ENCODE data around the gene TRIM4.
"Not testable (repeated sequence)": the region's sequence is repeated elsewhere in the genome, so short reads cannot be mapped to it uniquely, and the experiment has no call there.

Gene TRIM4

GRCh38 chr7:99890348-99890747 is 29.0 kb downstream of the TRIM4 start:
- no CpG with 5 or more reads among the region's 2 CpGs for WGBS (ENCODE audit: insufficient coverage, insufficient read length)
- not testable (repeated sequence) for H3K27ac ChIP-seq (ENCODE audit: low read length); H3K9me3 ChIP-seq (ENCODE audit: control insufficient read depth, insufficient read depth, low read length); H3K4me3 ChIP-seq (ENCODE audit: low read length); DNase-seq (ENCODE audit: low read depth, low spot score); H3K27me3 ChIP-seq (ENCODE audit: control insufficient read depth, insufficient read depth, low read length); H3K36me3 ChIP-seq (ENCODE audit: control insufficient read depth, insufficient read depth, low read length); H3K4me1 ChIP-seq (ENCODE audit: control insufficient read depth, insufficient read depth, low read length)

- not testable (repeated sequence) for H3K36me3 ChIP-seq (ENCODE audit: control insufficient read depth, insufficient read depth, low read length); H3K27ac ChIP-seq (ENCODE audit: low read length); H3K9me3 ChIP-seq (ENCODE audit: control insufficient read depth, insufficient read depth, low read length); H3K4me1 ChIP-seq (ENCODE audit: control insufficient read depth, insufficient read depth, low read length); DNase-seq (ENCODE audit: low read depth, low spot score); H3K4me3 ChIP-seq (ENCODE audit: low read length); H3K27me3 ChIP-seq (ENCODE audit: control insufficient read depth, insufficient read depth, low read length)
- WGBS (ENCODE audit: insufficient coverage, insufficient read length) = no CpG with 5 or more reads among the region's 29 CpGs
Measured at GRCh38 chr7:99888366-99888765, 31.0 kb downstream of the TRIM4 start.

- H3K4me3 ChIP-seq (ENCODE audit: low read length) = no peak overlapping the region
- H3K36me3 ChIP-seq (ENCODE audit: control insufficient read depth, insufficient read depth, low read length) = no peaks in the 10 kb centered on the region
- DNase-seq (ENCODE audit: low read depth, low spot score) = no peak
- H3K27ac ChIP-seq (ENCODE audit: low read length) = no peak overlapping the region
- no peaks in the 10 kb centered on the region for H3K9me3 ChIP-seq (ENCODE audit: control insufficient read depth, insufficient read depth, low read length)
- no peaks in the 10 kb centered on the region for H3K4me1 ChIP-seq (ENCODE audit: control insufficient read depth, insufficient read depth, low read length)
- no peaks in the 10 kb centered on the region for H3K27me3 ChIP-seq (ENCODE audit: control insufficient read depth, insufficient read depth, low read length)
- no CpG with 5 or more reads among the region's 4 CpGs for WGBS (ENCODE audit: insufficient coverage, insufficient read length)
Measured at GRCh38 chr7:99881370-99881769, 38.0 kb downstream of the TRIM4 start.

- no CpG with 5 or more reads among the region's 3 CpGs for WGBS (ENCODE audit: insufficient coverage, insufficient read length)
Measured at GRCh38 chr7:99876933-99877332, 42.4 kb downstream of the TRIM4 start, which contains the start of gene OR2AE1. TSS of gene OR2AE1 (minus strand) at chr7:99877033. CDS start at chr7:99877033, 0 bp downstream.

GRCh38 chr7:99876491-99876890 is 42.8 kb downstream of the TRIM4 start:
- Histone ChIP-seq H3K27me3 (ENCODE audit: control insufficient read depth, insufficient read depth, low read length) (no peaks in the 10 kb centered on the region), H3K36me3 (ENCODE audit: control insufficient read depth, insufficient read depth, low read length) (no peaks in the 10 kb centered on the region), H3K4me1 (ENCODE audit: control insufficient read depth, insufficient read depth, low read length) (no peaks in the 10 kb centered on the region), H3K9me3 (ENCODE audit: control insufficient read depth, insufficient read depth, low read length) (no peaks in the 10 kb centered on the region), H3K27ac (ENCODE audit: low read length) (no peak overlapping the region), H3K4me3 (ENCODE audit: low read length) (no peak overlapping the region)
- WGBS (ENCODE audit: insufficient coverage, insufficient read length) = no CpG with 5 or more reads among the region's 5 CpGs
- DNase-seq (ENCODE audit: low read depth, low spot score) = no peak

More at GRCh38 chr7:99876933-99877332, 42.4 kb downstream of the TRIM4 start, which contains the start of gene OR2AE1:
- Histone ChIP-seq H3K4me3 (ENCODE audit: low read length) (no peak within 1 kb of the TSS), H3K27me3 (ENCODE audit: control insufficient read depth, insufficient read depth, low read length) (no peaks in the 10 kb centered on the region), H3K4me1 (ENCODE audit: control insufficient read depth, insufficient read depth, low read length) (no peaks in the 10 kb centered on the region), H3K9me3 (ENCODE audit: control insufficient read depth, insufficient read depth, low read length) (no peaks in the 10 kb centered on the region), H3K27ac (ENCODE audit: low read length) (no peak within 1 kb of the TSS), H3K36me3 (ENCODE audit: control insufficient read depth, insufficient read depth, low read length) (no peaks in the 10 kb centered on the region)
- DNase-seq (ENCODE audit: low read depth, low spot score) = no peak

- no CpG with 5 or more reads among the region's 1 CpG for WGBS (ENCODE audit: insufficient coverage, insufficient read length)
- H3K27me3 ChIP-seq (ENCODE audit: control insufficient read depth, insufficient read depth, low read length) = no peaks in the 10 kb centered on the region
- H3K9me3 ChIP-seq (ENCODE audit: control insufficient read depth, insufficient read depth, low read length) = no peaks in the 10 kb centered on the region; the same call in 1 of the 2 replicates
- H3K27ac ChIP-seq (ENCODE audit: low read length) = no peak overlapping the region
- no peak overlapping the region for H3K4me3 ChIP-seq (ENCODE audit: low read length)
- no peaks in the 10 kb centered on the region for H3K36me3 ChIP-seq (ENCODE audit: control insufficient read depth, insufficient read depth, low read length)
- no peak for DNase-seq (ENCODE audit: low read depth, low spot score)
- no peaks in the 10 kb centered on the region for H3K4me1 ChIP-seq (ENCODE audit: control insufficient read depth, insufficient read depth, low read length)
Measured at GRCh38 chr7:99868246-99868645, 51.1 kb downstream of the TRIM4 start.

GRCh38 chr7:99867477-99867876 is 51.9 kb downstream of the TRIM4 start:
- no CpG with 5 or more reads among the region's 2 CpGs for WGBS (ENCODE audit: insufficient coverage, insufficient read length)
- H3K4me1 ChIP-seq (ENCODE audit: control insufficient read depth, insufficient read depth, low read length); H3K27me3 ChIP-seq (ENCODE audit: control insufficient read depth, insufficient read depth, low read length); H3K9me3 ChIP-seq (ENCODE audit: control insufficient read depth, insufficient read depth, low read length); DNase-seq (ENCODE audit: low read depth, low spot score); H3K27ac ChIP-seq (ENCODE audit: low read length); H3K36me3 ChIP-seq (ENCODE audit: control insufficient read depth, insufficient read depth, low read length); H3K4me3 ChIP-seq (ENCODE audit: low read length): not testable (repeated sequence)

- no peaks in the 10 kb centered on the region; the same call in 1 of the 2 replicates for H3K9me3 ChIP-seq (ENCODE audit: control insufficient read depth, insufficient read depth, low read length)
- no peak overlapping the region for H3K27ac ChIP-seq (ENCODE audit: low read length)
- H3K27me3 ChIP-seq (ENCODE audit: control insufficient read depth, insufficient read depth, low read length) = no peaks in the 10 kb centered on the region
- no peak for DNase-seq (ENCODE audit: low read depth, low spot score)
- no peak overlapping the region for H3K4me3 ChIP-seq (ENCODE audit: low read length)
- H3K4me1 ChIP-seq (ENCODE audit: control insufficient read depth, insufficient read depth, low read length) = no peaks in the 10 kb centered on the region
- no peaks in the 10 kb centered on the region for H3K36me3 ChIP-seq (ENCODE audit: control insufficient read depth, insufficient read depth, low read length)
- no CpG with 5 or more reads among the region's 2 CpGs for WGBS (ENCODE audit: insufficient coverage, insufficient read length)
Measured at GRCh38 chr7:99863847-99864440, 55.4 kb downstream of the TRIM4 start.

- 100% methylated on average over 1 of the region's 15 CpGs for WGBS (ENCODE audit: insufficient coverage, insufficient read length)
- H3K4me3 ChIP-seq (ENCODE audit: low read length) = no peak overlapping the region
- no peaks in the 10 kb centered on the region for H3K36me3 ChIP-seq (ENCODE audit: control insufficient read depth, insufficient read depth, low read length)
- H3K4me1 ChIP-seq (ENCODE audit: control insufficient read depth, insufficient read depth, low read length) = no peaks in the 10 kb centered on the region
- H3K27ac ChIP-seq (ENCODE audit: low read length) = no peak overlapping the region
- no peaks in the 10 kb centered on the region; the same call in 1 of the 2 replicates for H3K9me3 ChIP-seq (ENCODE audit: control insufficient read depth, insufficient read depth, low read length)
- no peaks in the 10 kb centered on the region for H3K27me3 ChIP-seq (ENCODE audit: control insufficient read depth, insufficient read depth, low read length)
- DNase-seq (ENCODE audit: low read depth, low spot score) = no peak
Measured at GRCh38 chr7:99860281-99861127, 58.8 kb downstream of the TRIM4 start.

- H3K9me3 ChIP-seq (ENCODE audit: control insufficient read depth, insufficient read depth, low read length) = no peaks in the 10 kb centered on the region
- DNase-seq (ENCODE audit: low read depth, low spot score) = no peak
- H3K36me3 ChIP-seq (ENCODE audit: control insufficient read depth, insufficient read depth, low read length) = no peaks in the 10 kb centered on the region
- no peaks in the 10 kb centered on the region for H3K4me1 ChIP-seq (ENCODE audit: control insufficient read depth, insufficient read depth, low read length)
- no CpG with 5 or more reads among the region's 1 CpG for WGBS (ENCODE audit: insufficient coverage, insufficient read length)
- H3K4me3 ChIP-seq (ENCODE audit: low read length) = no peak overlapping the region
- H3K27me3 ChIP-seq (ENCODE audit: control insufficient read depth, insufficient read depth, low read length) = no peaks in the 10 kb centered on the region
- H3K27ac ChIP-seq (ENCODE audit: low read length) = no peak overlapping the region
Measured at GRCh38 chr7:99855236-99855635, 64.1 kb downstream of the TRIM4 start.
